ENCODE measurements around the gene MAMDC2. TPM values are rescaled to one million over a fixed set of nuclear protein-coding genes. Genes with fewer than 3 reads are reported as not detected.
A peak's percentile ranks its signal among the peaks of the same experiment; 100 is the strongest.

Gene MAMDC2
- total RNA-seq, 6 experiments from 2014 or later = 4.0 to 16.6 (median 13.9) TPM

DNA sequence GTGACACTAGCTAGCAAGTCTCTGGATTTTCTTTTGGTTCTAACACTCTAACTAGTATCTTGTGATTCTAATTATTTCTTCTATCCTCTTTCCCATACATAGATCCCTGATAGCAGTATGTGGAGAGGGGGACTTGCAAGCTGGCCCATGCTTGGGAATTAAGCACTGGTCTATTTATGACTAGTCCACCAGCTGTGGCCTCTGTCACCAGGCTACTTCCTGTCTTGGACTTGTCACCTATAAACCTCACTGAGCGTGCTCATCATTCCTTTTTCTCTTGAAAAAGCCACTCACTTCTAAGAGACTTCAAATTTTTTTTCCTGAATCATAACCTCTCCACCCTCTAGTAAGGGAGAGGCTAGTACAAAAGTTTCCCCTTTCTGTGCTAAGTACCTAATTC, 32.3 kb upstream of the MAMDC2 start:
- H3K27me3 Mint-ChIP-seq (ENCODE audit: insufficient read depth) = no peaks in the 10 kb centered on the region
- no peak for TF ChIP-seq CTCF (IDR thresholded peaks at IDR 0.05)
- H3K36me3 Mint-ChIP-seq (ENCODE audit: low read depth) = 0 out of 2 replicates have a peak, but pooled peaks cover 5% of the 10 kb centered on the region
- DNase-seq = no peak
- peaks cover 38% of the 10 kb centered on the region for H3K4me1 Mint-ChIP-seq (ENCODE audit: low read depth)
- H3K9me3 Mint-ChIP-seq = no peaks in the 10 kb centered on the region; the same call in 1 of the 2 replicates
- H3K27ac Mint-ChIP-seq = no peak overlapping the region
- no peak overlapping the region for H3K4me3 Mint-ChIP-seq

DNA sequence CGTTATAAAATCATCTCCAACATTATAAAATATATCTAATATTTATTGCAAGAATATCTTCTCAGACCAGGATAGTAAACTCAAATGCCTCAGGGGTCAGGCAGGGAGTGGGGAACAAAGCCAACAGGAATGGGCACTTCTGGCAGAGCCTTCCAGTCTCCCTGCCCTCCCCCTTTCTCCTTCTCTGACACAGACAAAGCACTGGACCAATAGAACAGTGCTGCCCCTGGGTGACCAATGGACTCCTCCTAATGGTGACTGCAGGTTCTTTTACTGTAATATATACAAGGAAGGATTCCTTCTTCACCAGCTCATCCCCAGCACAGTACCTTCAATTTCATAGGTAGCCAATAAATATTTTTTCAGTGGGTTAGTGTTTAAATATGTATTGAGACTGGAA, 31.1 kb upstream of the MAMDC2 start:
- Mint-ChIP-seq H3K4me1 (ENCODE audit: low read depth) (peaks cover 36% of the 10 kb centered on the region), H3K27me3 (ENCODE audit: insufficient read depth) (no peaks in the 10 kb centered on the region), H3K4me3 (no peak overlapping the region), H3K27ac (no peak overlapping the region), H3K9me3 (no peaks in the 10 kb centered on the region; the same call in 1 of the 2 replicates), H3K36me3 (ENCODE audit: low read depth) (0 out of 2 replicates have a peak, but pooled peaks cover 5% of the 10 kb centered on the region)
- DNase-seq = no peak
- TF ChIP-seq CTCF (IDR thresholded peaks at IDR 0.05) = no peak

DNA sequence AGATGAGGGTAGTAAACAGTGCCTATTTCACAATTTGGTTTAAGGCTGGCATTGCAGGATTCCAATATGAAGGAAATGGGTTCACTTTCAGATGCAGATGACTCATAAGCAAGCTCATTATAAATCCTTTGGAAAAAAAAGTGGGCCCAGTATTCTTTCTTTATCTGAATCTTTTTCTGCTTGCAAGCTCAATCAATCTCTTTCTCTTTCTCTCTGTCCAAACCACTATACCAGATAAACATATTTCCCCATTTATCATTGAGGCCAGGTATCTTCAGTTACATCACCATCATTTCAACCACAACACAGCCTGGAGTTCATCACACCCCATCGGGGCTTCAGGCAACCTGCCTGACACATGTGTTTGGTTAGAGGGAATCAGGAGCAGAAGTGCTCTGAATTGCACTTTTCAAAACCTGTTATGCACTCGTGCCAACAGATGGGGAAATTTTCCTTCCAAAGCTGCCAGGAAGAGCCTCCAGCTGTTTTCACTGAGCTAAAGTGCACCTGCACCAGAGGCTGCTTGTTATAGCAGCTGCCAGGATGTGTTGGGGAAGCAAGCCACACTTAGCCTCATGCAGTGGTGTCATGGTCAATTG, 30.0 kb upstream of the MAMDC2 start:
- 0 out of 2 replicates have a peak, but pooled peaks cover 5% of the 10 kb centered on the region for H3K36me3 Mint-ChIP-seq (ENCODE audit: low read depth)
- H3K9me3 Mint-ChIP-seq = no peaks in the 10 kb centered on the region; the same call in 1 of the 2 replicates
- H3K27me3 Mint-ChIP-seq (ENCODE audit: insufficient read depth) = no peaks in the 10 kb centered on the region
- H3K4me3 Mint-ChIP-seq = no peak overlapping the region
- TF ChIP-seq CTCF (IDR thresholded peaks at IDR 0.05) = no peak
- DNase-seq = peak; percentile 29
- H3K4me1 Mint-ChIP-seq (ENCODE audit: low read depth) = peaks cover 36% of the 10 kb centered on the region
- H3K27ac Mint-ChIP-seq = peak overlapping the region; percentile 34

DNA sequence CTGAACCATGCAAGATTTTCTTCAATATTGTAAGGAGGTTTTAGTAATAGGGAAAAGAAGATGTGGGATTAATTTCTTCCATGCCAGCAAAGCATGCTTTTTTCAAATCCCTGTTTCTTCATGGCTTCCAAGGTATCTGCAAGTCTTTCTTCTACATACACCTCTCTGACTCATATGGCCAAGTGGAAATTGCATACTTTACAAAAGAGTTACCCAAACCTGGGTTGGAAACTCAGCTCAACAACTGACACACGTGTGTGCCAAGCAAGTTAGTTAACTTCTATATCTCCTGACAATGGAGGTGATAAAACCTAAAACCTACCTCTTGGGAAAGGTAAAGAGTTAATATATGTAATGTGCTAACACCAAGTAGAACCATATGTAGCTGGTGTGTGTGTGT, 28.5 kb upstream of the MAMDC2 start:
- no peaks in the 10 kb centered on the region for H3K9me3 Mint-ChIP-seq
- no peaks in the 10 kb centered on the region for H3K27me3 Mint-ChIP-seq (ENCODE audit: insufficient read depth)
- peaks cover 43% of the 10 kb centered on the region for H3K4me1 Mint-ChIP-seq (ENCODE audit: low read depth)
- no peaks in the 10 kb centered on the region for H3K36me3 Mint-ChIP-seq (ENCODE audit: low read depth)
- no peak overlapping the region for H3K4me3 Mint-ChIP-seq
- H3K27ac Mint-ChIP-seq = no peak overlapping the region
- TF ChIP-seq CTCF (IDR thresholded peaks at IDR 0.05) = no peak
- DNase-seq = no peak

DNA sequence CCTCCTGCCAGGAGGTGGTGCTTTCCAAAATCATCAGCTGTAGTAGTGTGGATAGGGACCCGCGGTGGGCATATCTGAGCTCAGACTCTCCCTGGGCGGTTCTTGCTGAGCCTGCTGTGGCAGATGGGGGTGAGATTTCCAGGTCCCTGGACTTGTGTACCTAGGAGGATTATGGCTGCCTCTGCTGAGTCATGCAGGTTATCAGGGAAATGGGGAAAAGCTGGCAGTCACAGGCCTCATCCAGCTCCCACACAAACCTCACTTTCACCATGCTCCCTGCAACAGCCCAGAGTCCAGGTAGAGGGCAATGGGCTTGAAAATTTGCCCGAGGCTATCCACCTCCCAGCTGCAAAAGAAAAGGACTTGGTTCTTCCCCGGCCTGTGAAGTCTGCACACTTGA, 23.4 kb upstream of the MAMDC2 start:
- H3K27me3 Mint-ChIP-seq (ENCODE audit: insufficient read depth) = peaks cover 4% of the 10 kb centered on the region; the same call in 1 of the 2 replicates

More for the DNA sequence above, 23.4 kb upstream of the MAMDC2 start:
- Mint-ChIP-seq H3K4me1 (ENCODE audit: low read depth) (peaks cover 34% of the 10 kb centered on the region), H3K4me3 (no peak overlapping the region), H3K9me3 (peaks cover 9% of the 10 kb centered on the region), H3K27ac (peak overlapping the region; percentile 85; the same call in 1 of the 2 replicates), H3K36me3 (ENCODE audit: low read depth) (peaks cover 11% of the 10 kb centered on the region; the same call in 1 of the 2 replicates)
- TF ChIP-seq CTCF (IDR thresholded peaks at IDR 0.05) = no peak
- no peak for DNase-seq
